Neural cell (in vitro differentiated cells): Measurements from ENCODE around the gene P2RY6. TPM values are rescaled to one million over a fixed set of nuclear protein-coding genes. Genes with fewer than 3 reads are reported as not detected.

ENCODE experiments used
- H2AFZ ChIP-seq: fragments of 200-600, 300-800 bp; sonication (generic), shearing (Covaris generic); 2 replicates; pipeline ENCODE4 v1.6.0; 2014; ENCODE audit warnings: low read depth, mild to moderate bottlenecking, antibody characterized with exemption, low read length, moderate library complexity
- H3F3A ChIP-seq: fragments of 200-600 bp; shearing (Covaris generic); 2 replicates; pipeline ENCODE4 v1.6.1; 2016; ENCODE audit warnings: mild to moderate bottlenecking, moderate library complexity, mixed read lengths, antibody characterized with exemption, low read length; ENCODE audit not compliant: insufficient read depth, poor library complexity, severe bottlenecking
- H3K27ac ChIP-seq: fragments of 200-600, 300-800 bp; sonication (generic), shearing (Covaris generic); 2 replicates; pipeline ENCODE4 v1.5.1; 2014; ENCODE audit warnings: mild to moderate bottlenecking, low read length, moderate library complexity
- H3K27me3 ChIP-seq: fragments of 300-800, 200-600 bp; sonication (generic), shearing (Covaris generic); 2 replicates; pipeline ENCODE4 v1.6.0; 2014; ENCODE audit warnings: mild to moderate bottlenecking, low read depth, low read length, moderate library complexity; ENCODE audit not compliant: insufficient read depth
- H3K36me3 ChIP-seq: fragments of 300-800, 200-600 bp; sonication (generic), shearing (Covaris generic); 2 replicates; pipeline ENCODE4 v1.5.1; 2014; ENCODE audit warnings: mild to moderate bottlenecking, antibody characterized with exemption, low read length, moderate library complexity; ENCODE audit not compliant: insufficient read depth
- H3K4me2 ChIP-seq: fragments of 300-800, 200-600 bp; sonication (generic), shearing (Covaris generic); 2 replicates; pipeline ENCODE4 v1.6.0; 2014; ENCODE audit warnings: mild to moderate bottlenecking, low read length
- H3K4me3 ChIP-seq: fragments of 300-800, 200-600 bp; sonication (generic), shearing (Covaris generic); 2 replicates; pipeline ENCODE4 v1.5.1; 2014; ENCODE audit warnings: mild to moderate bottlenecking, low read length, moderate library complexity
- H3K79me2 ChIP-seq: fragments of 200-600 bp; shearing (Covaris generic); replicated peaks from 2 replicates; pipeline ENCODE4 v1.6.0; 2014; ENCODE audit warnings: mild to moderate bottlenecking, low read length, moderate library complexity; ENCODE audit not compliant: insufficient read depth
- H3K9ac ChIP-seq: fragments of 300-800, 200-600 bp; sonication (generic), shearing (Covaris generic); 2 replicates; pipeline ENCODE4 v1.6.1; 2016; ENCODE audit warnings: mild to moderate bottlenecking, low read length, mixed read lengths
- H3K9me2 ChIP-seq: fragments of 200-600 bp; shearing (Covaris generic); 2 replicates; pipeline ENCODE4 v1.6.1; 2016; ENCODE audit warnings: mild to moderate bottlenecking, low read length, mixed read lengths; ENCODE audit not compliant: insufficient read depth
- H3K9me3 ChIP-seq: fragments of 200-600, 300-800 bp; sonication (generic), shearing (Covaris generic); 2 replicates; pipeline ENCODE4 v1.6.1; 2016; ENCODE audit warnings: mild to moderate bottlenecking, mixed run types, low read length, moderate library complexity, mixed read lengths
- H4K20me1 ChIP-seq: fragments of 200-600 bp; shearing (Covaris generic); 2 replicates; pipeline ENCODE4 v1.6.1; 2016; ENCODE audit warnings: mild to moderate bottlenecking, mixed run types; ENCODE audit not compliant: insufficient read depth
- CTCF ChIP-seq: fragments of 450-650 bp; IDR thresholded peaks from 2 replicates; pipeline ENCODE4 v1.5.1; 2014; ENCODE audit warnings: antibody characterized with exemption, mild to moderate bottlenecking, moderate library complexity; ENCODE audit not compliant: poor library complexity, severe bottlenecking
- EP300 ChIP-seq: fragments of 450-650 bp; conservative IDR thresholded peaks from 2 replicates; pipeline ENCODE4 v1.6.1; 2014; ENCODE audit warnings: antibody characterized with exemption, mild to moderate bottlenecking, moderate library complexity; ENCODE audit not compliant: poor library complexity, severe bottlenecking
- EZH2 ChIP-seq: fragments of 200-600, 300-800 bp; shearing (Covaris generic), sonication (generic); IDR thresholded peaks from 2 replicates; pipeline ENCODE4 v1.6.1; 2014; ENCODE audit warnings: antibody characterized with exemption, low read length, borderline replicate concordance, mild to moderate bottlenecking; ENCODE audit not compliant: insufficient read depth, poor library complexity, severe bottlenecking
- MXI1 ChIP-seq: fragments of 450-650 bp; conservative IDR thresholded peaks from 2 replicates; pipeline ENCODE4 v1.6.1; 2014; ENCODE audit warnings: antibody characterized with exemption, mild to moderate bottlenecking; ENCODE audit not compliant: poor library complexity, severe bottlenecking
- POLR2AphosphoS5 ChIP-seq: IDR thresholded peaks from 2 replicates; pipeline ENCODE4 v1.6.1; 2012
- RAD21 ChIP-seq: fragments of 450-650 bp; conservative IDR thresholded peaks from 2 replicates; pipeline ENCODE4 v1.6.1; 2014; ENCODE audit warnings: antibody characterized with exemption, mild to moderate bottlenecking, moderate library complexity
- REST ChIP-seq: IDR thresholded peaks from 2 replicates; pipeline ENCODE4 v1.6.1; 2012; ENCODE audit warnings: borderline replicate concordance
- SMC3 ChIP-seq: fragments of 450-650 bp; conservative IDR thresholded peaks from 2 replicates; pipeline ENCODE4 v1.6.1; 2014; ENCODE audit warnings: antibody characterized with exemption, mild to moderate bottlenecking, moderate library complexity; ENCODE audit not compliant: poor library complexity
- TAF1 ChIP-seq: IDR thresholded peaks from 2 replicates; pipeline ENCODE4 v1.6.1; 2012; ENCODE audit warnings: low read depth
- polyA plus RNA-seq: library from polyadenylated mRNA; depleted of rRNA; stranded (reverse); fragments of >200 nt; gene quantifications from 2 replicates; pipeline ENCODE4 v1.2.3, GENCODE V29; 2014

Gene P2RY6
- polyA plus RNA-seq, 1 donor from 2014 or later: not detected

GRCh38 chr11:73274722-73275380 is 2.7 kb downstream of the P2RY6 start:
- H3K9me3 ChIP-seq: no peaks in the 10 kb centered on the region
- no peak overlapping the region for H3K4me2 ChIP-seq
- H3K27ac ChIP-seq: no peak overlapping the region

GRCh38 chr11:73275381-73275750 is 3.2 kb downstream of the P2RY6 start:
- no peak overlapping the region for H2AFZ ChIP-seq
- no peak for TF ChIP-seq EP300
- TF ChIP-seq TAF1: no peak
- no peak for TF ChIP-seq REST
- no peak for TF ChIP-seq MXI1
- TF ChIP-seq CTCF: no peak
- TF ChIP-seq POLR2AphosphoS5: no peak

More at GRCh38 chr11:73274722-73275380, 2.7 kb downstream of the P2RY6 start:
- Histone ChIP-seq H4K20me1 (no peaks in the 10 kb centered on the region), H3K79me2 (no peaks in the 10 kb centered on the region), H3K27me3 (no peaks in the 10 kb centered on the region), H2AFZ (no peak overlapping the region), H3K4me3 (no peak overlapping the region), H3F3A (no peaks in the 10 kb centered on the region), H3K36me3 (no peaks in the 10 kb centered on the region), H3K9ac (no peak overlapping the region), H3K9me2 (no peaks in the 10 kb centered on the region)
- TF ChIP-seq REST: no peak
- no peak for TF ChIP-seq CTCF
- no peak for TF ChIP-seq SMC3
- no peak for TF ChIP-seq EP300
- no peak for TF ChIP-seq POLR2AphosphoS5
- no peak for TF ChIP-seq MXI1
- no peak for TF ChIP-seq EZH2
- no peak for TF ChIP-seq TAF1
- TF ChIP-seq RAD21: no peak

More at GRCh38 chr11:73275381-73275750, 3.2 kb downstream of the P2RY6 start:
- Histone ChIP-seq H3K9ac (no peak overlapping the region), H3K27me3 (no peaks in the 10 kb centered on the region), H3K27ac (no peak overlapping the region), H3K4me2 (no peak overlapping the region), H3K9me2 (no peaks in the 10 kb centered on the region), H3F3A (no peaks in the 10 kb centered on the region), H3K79me2 (no peaks in the 10 kb centered on the region), H4K20me1 (no peaks in the 10 kb centered on the region), H3K9me3 (no peaks in the 10 kb centered on the region), H3K36me3 (no peaks in the 10 kb centered on the region), H3K4me3 (no peak overlapping the region)
